OCI-LY3 (cell line): ENCODE results near the gene MYO1E.
A peak's percentile ranks its signal among the peaks of the same experiment; 100 is the strongest.

Experiments used
- H2AFZ ChIP-seq: fragments of 200-600, 300-600 bp; shearing (Covaris generic); 2 replicates; pipeline ENCODE4 v1.6.0; 2014; ENCODE audit warnings: antibody characterized with exemption, low read depth, low read length
- H3K27ac ChIP-seq: fragments of 200-600, 300-600 bp; sonication (generic); 2 replicates; pipeline ENCODE4 v1.5.1; 2014; ENCODE audit warnings: mild to moderate bottlenecking, low read length, moderate library complexity, mixed read lengths
- H3K27me3 ChIP-seq: fragments of 200-600, 300-600 bp; sonication (generic); 2 replicates; pipeline ENCODE4 v1.6.1; 2014; ENCODE audit warnings: low read depth, low read length, mixed read lengths
- H3K36me3 ChIP-seq: fragments of 200-600, 300-600 bp; sonication (generic); replicated peaks from 2 replicates; pipeline ENCODE3; 2014; ENCODE audit warnings: low read depth, low read length, mixed read lengths
- H3K4me1 ChIP-seq: fragments of 300-600, 200-600 bp; sonication (generic); 2 replicates; pipeline ENCODE4 v1.6.1; 2014; ENCODE audit warnings: low read length, mixed read lengths
- H3K4me2 ChIP-seq: fragments of 200-600, 300-600 bp; sonication (generic); 2 replicates; pipeline ENCODE4 v1.6.1; 2014; ENCODE audit warnings: low read length, mixed read lengths
- H3K4me3 ChIP-seq: fragments of 300-600, 200-600 bp; sonication (generic); 2 replicates; pipeline ENCODE4 v1.5.1; 2014; ENCODE audit warnings: antibody characterized with exemption, mild to moderate bottlenecking, low read length, moderate library complexity
- H3K79me2 ChIP-seq: fragments of 300-600, 200-600 bp; shearing (Covaris generic); 2 replicates; pipeline ENCODE4 v1.6.1; 2014; ENCODE audit warnings: mild to moderate bottlenecking, low read length, mixed read lengths
- H3K9ac ChIP-seq: fragments of 300-600, 200-600 bp; shearing (Covaris generic); 2 replicates; pipeline ENCODE4 v1.6.0; 2014; ENCODE audit warnings: mild to moderate bottlenecking, low read length, moderate library complexity
- H3K9me3 ChIP-seq: fragments of 200-600, 300-600 bp; shearing (Covaris generic); 2 replicates; pipeline ENCODE4 v1.6.1; 2014; ENCODE audit warnings: low read length, mixed read lengths; ENCODE audit not compliant: insufficient read depth
- H4K20me1 ChIP-seq: fragments of 200-600, 300-600 bp; sonication (generic); 2 replicates; pipeline ENCODE4 v1.6.1; 2016; ENCODE audit warnings: low read length, mixed read lengths; ENCODE audit not compliant: insufficient read depth
- CTCF ChIP-seq: fragments of 200-600, 300-600 bp; sonication (generic); IDR thresholded peaks from 2 replicates; pipeline ENCODE4 v1.5.1; 2014; ENCODE audit warnings: antibody characterized with exemption, low read length, low read depth
- EZH2phosphoT487 ChIP-seq: fragments of 200-600 bp; shearing (Covaris generic); IDR thresholded peaks from 2 replicates; pipeline ENCODE4 v1.6.1; 2018; ENCODE audit warnings: antibody characterized with exemption, mixed run types, low read depth

MYO1E gene

GRCh38 chr15:59355730-59356129, 16.9 kb downstream of the MYO1E start:
- H2AFZ ChIP-seq, result no peak overlapping the region
- TF ChIP-seq EZH2phosphoT487, result no peak
- no peak for TF ChIP-seq CTCF
- H3K4me2 ChIP-seq, result peak overlapping the region; percentile 67
- H3K4me1 ChIP-seq, result peaks cover 31% of the 10 kb centered on the region
- H3K4me3 ChIP-seq, result no peak overlapping the region
- peaks cover 5% of the 10 kb centered on the region for H4K20me1 ChIP-seq
- no peaks in the 10 kb centered on the region for H3K36me3 ChIP-seq
- no peak overlapping the region for H3K27ac ChIP-seq
- H3K79me2 ChIP-seq, result peaks cover 13% of the 10 kb centered on the region
- H3K9me3 ChIP-seq, result no peaks in the 10 kb centered on the region
- H3K9ac ChIP-seq, result no peak overlapping the region
- peaks cover 6% of the 10 kb centered on the region for H3K27me3 ChIP-seq

- Histone ChIP-seq H3K79me2 (peaks cover 13% of the 10 kb centered on the region), H3K4me1 (peaks cover 42% of the 10 kb centered on the region), H3K27ac (no peak overlapping the region)
These were observed 18.1 kb downstream of the MYO1E start for GRCh38 chr15:59354417-59355031.

GRCh38 chr15:59353994-59354416, 18.7 kb downstream of the MYO1E start:
- no peak overlapping the region for H3K27ac ChIP-seq

More at GRCh38 chr15:59354417-59355031, 18.1 kb downstream of the MYO1E start:
- H3K36me3 ChIP-seq, result no peaks in the 10 kb centered on the region
- H4K20me1 ChIP-seq, result peaks cover 9% of the 10 kb centered on the region; the same call in 1 of the 2 replicates
- H3K4me3 ChIP-seq, result peak overlapping the region; percentile 36; the same call in 1 of the 2 replicates
- no peak overlapping the region for H3K9ac ChIP-seq
- TF ChIP-seq EZH2phosphoT487 (no peak), CTCF (no peak)
- H2AFZ ChIP-seq, result peak overlapping the region; percentile 52; the same call in 1 of the 2 replicates
- H3K4me2 ChIP-seq, result peak overlapping the region; percentile 67
- peaks cover 6% of the 10 kb centered on the region for H3K27me3 ChIP-seq
- H3K9me3 ChIP-seq, result no peaks in the 10 kb centered on the region

More at GRCh38 chr15:59353994-59354416, 18.7 kb downstream of the MYO1E start:
- Histone ChIP-seq H3K9ac (no peak overlapping the region), H3K36me3 (no peaks in the 10 kb centered on the region), H3K79me2 (peaks cover 13% of the 10 kb centered on the region), H2AFZ (peak overlapping the region; percentile 52; the same call in 1 of the 2 replicates), H3K4me1 (peaks cover 46% of the 10 kb centered on the region), H3K9me3 (no peaks in the 10 kb centered on the region), H3K27me3 (peaks cover 6% of the 10 kb centered on the region), H3K4me2 (peak overlapping the region; percentile 67), H4K20me1 (peaks cover 9% of the 10 kb centered on the region; the same call in 1 of the 2 replicates), H3K4me3 (peak overlapping the region; percentile 36)
- no peak for TF ChIP-seq CTCF
